CD1c-positive myeloid dendritic cell (primary cell): ENCODE measurements around the gene GAB1.
"Not testable (repeated sequence)": the region's sequence is repeated elsewhere in the genome, so short reads cannot be mapped to it uniquely, and the experiment has no call there.

Experiments used
- DNase-seq: peaks from one replicate; pipeline ENCODE4 v3.0.0-alpha.2; 2016; ENCODE audit errors: extremely low spot score

Gene GAB1

DNA sequence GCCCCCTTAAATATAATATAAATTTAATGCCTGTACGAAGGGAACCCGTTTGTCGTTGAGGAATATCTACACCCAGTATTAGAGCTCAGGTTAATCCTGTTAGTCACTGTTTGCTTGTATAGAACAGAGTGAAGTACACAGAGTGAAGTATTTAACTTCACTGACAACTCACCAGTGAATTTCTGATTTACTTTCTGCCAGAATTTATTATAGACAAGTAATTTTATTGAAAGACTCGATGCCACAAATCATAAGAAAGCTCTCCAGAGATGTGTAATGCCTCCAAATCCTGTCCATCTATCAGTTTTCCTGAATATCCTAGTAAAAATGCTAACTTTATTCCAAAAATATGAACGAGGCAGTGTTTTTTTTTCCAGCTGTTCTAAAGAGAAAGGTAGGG lies 1.6 kb downstream of the GAB1 start:
- no peak for DNase-seq

DNA sequence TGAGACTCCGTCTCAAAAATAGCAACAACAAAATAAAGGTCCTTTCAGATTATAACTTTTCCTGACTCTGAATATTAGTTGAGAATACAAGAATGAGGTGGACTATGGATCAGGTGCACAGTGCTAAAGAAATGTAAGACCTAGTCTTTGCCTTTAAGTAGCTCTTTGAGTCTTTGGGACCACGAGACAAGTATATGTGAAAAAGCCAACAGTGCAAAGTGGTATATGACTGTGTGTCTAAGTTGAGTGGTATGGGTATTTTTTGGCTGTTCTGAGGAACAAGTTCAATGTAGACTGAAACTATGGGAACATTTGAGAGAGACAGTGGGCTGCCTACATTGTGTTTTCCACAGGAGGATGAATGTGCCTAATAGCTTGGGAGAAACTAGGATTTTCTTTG lies 2.8 kb downstream of the GAB1 start:
- no peak for DNase-seq

DNA sequence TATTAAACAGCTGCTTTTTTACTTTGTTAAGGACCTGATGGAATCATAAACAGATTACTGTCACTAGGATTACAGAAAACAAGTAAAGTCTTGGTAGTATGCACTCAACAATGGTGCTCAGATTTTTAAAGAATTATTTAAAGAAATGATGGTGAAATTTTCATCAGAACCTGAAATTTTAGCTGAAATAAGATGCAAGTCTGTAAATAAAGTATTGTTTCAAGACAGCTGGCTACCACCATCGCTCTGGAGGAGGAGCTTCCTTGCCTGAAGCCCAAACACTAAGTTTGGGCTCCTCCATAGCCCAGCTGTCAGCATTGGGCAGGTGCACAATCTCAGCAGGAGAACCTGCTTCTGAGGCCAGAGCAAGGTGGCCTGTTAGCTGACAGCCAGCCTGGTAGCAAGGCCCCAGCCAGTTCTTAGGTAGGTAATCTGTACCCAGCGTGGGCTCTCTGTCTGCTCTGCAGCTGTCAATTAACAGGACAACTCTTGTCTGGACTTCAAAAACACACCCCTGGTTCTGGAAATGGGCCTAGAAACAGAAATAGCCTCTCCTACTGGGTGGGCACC lies 4.6 kb downstream of the GAB1 start:
- no peak for DNase-seq

DNA sequence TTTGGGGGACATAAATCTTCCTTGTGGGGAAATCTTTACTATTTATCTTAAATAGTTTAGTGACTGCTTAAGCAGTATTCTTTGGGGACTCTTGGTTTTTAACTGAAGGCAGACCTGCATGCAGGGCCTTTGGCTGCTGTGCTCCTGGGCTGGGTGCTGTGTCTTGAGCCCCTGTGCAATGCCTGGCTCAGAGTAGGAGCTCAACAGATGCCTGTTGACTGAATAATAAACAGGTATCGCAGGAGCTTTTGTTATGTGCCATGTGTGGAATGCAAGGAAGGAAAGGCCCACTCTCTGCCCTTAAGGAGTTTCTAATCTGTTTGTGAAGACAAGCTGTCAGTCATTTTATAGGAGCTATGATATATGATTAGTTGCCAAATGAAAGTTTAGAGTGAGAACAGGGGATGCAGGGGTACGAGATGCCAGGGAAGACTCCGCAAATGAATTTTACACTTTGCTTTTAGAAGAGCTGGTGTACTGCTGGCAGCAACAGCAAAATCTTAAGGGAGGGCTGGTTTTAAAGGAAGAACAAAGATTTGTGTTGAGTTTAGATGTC lies 6.7 kb downstream of the GAB1 start:
- DNase-seq: no peak

DNA sequence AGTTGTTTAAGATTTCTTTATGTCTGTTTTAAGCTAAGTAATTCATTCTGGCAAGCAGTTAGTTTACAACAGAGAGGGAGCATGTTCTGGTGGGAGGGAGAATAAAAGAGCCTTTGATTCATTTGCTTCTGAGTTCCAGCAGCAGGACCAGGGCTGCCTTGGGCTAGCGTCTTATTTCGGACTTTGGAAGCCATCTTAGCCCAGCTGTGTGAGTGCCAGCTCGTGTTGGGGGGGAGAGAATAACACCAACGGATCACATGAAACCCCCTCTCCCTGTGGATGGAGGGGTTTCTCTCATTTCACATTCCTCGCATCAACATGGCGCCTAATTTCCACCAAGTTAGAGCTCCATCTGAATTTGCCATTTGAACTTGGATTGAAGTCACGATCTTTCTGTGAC lies 7.4 kb downstream of the GAB1 start:
- no peak for DNase-seq

DNA sequence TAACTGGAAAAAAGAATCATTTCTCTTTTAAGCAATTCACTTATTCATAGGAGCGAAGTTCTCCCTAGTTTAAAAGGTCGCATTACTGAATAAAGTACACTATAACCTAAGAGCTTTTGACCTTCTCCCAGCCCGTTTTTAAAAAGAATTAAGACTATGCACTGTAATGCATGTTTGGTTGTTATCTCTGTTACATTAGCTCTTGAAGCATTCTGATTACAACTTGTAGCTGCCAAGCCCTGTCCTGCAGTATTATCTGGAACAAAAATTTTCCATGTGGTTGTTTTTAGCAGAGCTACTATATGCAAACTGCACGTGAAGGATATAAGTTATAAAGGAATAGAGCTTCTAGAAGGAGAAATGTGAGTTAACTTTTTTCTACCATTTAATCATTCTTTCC lies 8.1 kb downstream of the GAB1 start:
- DNase-seq: no peak

DNA sequence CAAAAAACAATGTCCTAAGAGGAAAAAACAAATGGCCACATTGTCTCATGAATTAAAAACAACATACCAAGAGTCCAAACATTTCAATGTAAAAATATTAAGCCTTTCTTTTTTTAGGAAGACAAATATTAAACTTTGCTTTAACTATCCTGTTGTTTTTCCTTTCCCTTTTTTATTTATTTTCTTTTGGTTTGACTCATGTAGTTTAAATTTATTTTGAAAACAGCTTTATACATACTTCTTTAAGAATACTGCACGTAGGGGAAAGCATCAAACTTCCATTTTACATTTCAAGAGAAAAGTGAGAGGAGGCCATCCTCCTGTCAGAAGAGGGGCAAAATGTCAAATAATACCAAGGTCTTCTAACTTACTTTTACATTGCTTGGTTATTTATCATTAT lies 8.7 kb downstream of the GAB1 start:
- no peak for DNase-seq

DNA sequence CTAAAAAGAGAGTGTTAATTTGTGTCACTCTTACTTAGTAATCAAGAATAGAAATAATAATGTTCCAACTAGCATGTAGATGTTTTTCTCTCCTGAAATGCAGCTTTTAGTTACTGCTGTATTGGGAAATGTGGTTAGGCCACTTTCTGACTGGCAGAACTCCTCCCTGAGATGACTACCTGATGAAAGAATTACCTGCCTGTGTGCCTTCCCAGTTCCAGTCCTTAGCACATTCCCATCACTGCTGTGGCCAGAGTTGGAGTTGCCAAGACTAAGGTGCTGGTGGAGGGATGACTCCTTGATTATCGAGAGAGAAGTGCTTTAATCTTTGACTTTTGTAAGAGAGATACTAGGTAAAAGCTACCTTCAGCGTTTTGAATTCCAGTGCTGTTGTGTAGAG lies 9.5 kb downstream of the GAB1 start:
- DNase-seq: no peak

DNA sequence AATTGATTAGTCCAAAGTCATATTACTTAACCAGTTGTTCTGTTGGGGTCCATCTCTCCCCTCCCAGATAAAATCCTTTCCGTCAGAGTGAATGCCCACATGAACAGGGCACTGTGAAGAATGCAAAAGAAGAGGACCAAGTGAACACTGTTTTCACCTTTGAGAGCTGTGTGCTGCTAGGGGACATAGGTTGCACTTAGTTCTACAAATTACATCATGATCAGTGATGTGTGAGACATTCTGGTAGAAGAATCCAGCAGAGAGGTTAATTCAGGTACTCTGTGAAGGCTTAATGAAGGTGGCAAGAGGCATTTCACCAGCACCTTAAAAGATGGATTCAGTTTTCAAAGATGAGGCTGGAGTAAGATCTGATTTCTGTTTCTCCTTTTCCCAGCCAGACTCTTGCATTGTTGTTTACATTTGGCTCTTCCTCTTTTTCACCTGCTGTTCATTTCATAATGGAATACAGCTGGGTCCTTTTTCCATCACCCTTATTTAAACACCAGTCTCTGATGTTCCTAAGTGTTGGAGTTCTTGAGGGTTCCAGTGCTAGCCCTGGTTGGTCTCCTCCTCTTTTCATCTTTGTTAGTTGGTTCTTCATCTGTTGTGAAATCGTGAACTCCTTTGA lies 10.9 kb downstream of the GAB1 start:
- DNase-seq: no peak

DNA sequence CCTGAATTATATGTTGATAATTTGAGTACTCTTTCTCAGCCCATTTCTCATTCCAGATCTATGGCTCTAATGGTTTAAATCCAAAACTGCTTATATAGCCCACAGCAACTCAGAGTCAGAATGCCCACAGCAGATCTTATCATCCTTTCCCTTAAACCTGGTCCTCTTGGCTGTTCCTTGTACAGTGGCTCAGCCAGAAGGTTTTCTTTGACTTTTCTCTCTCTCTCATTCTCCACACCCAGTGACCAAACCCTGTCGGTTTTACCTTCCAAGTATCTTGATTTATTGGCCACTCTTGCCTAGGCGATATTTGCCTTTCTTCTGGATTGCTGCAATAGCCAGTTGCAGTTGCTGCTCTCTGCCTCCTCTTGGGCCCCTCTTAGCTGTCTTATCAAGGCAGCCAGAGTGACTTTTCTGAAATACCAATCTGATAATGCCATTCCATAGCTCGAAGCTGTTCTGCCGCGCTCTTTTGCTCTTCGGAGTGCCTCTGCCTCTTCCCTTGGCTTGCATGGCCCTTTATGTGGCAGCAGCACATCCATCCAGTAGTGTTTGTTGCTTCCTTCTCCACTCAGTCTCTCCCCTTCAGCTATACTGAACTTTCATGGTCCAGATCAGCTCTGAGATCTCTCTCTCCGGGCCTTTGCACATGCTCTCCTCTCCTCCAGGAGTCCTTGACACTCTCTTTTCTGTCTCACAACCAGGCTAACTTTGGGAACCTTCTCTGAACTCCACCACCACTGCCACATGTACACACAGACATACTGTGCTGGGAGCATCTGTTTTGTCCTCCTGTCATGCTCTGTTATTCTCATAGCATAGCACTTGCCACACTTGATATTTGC lies 11.8 kb downstream of the GAB1 start:
- no peak for DNase-seq

DNA sequence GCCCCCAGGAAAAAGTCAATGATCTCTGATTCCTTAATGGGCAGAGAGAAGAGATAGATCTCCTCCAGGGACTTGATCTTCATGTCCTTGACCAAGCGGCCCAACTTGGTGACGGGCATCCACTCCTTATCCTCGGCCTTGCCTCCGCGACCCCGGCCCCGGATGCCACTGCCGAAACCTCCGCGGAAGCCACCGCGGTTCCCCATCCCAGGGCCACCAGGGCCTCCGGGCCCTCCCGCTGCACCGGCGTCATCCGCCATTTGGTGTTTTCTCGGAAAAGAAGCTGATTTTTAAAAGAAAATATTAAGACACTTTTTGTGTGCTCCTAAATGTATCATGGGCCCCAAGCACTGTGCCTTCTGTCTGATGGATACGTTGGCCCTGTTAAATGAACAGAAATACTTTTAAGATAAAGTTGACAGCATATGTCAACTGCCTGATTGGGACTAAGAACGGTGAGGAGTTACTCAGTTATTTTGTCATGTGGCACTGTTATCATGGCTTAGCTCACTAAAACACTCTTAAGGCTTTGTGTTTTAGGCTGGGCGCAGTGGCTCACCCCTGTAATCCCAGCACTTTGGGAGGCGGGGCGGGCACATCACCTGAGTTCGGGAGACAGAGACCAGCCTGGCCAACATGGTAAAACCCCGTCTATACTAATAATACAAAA lies 13.3 kb downstream of the GAB1 start:
- not testable (repeated sequence) for DNase-seq

DNA sequence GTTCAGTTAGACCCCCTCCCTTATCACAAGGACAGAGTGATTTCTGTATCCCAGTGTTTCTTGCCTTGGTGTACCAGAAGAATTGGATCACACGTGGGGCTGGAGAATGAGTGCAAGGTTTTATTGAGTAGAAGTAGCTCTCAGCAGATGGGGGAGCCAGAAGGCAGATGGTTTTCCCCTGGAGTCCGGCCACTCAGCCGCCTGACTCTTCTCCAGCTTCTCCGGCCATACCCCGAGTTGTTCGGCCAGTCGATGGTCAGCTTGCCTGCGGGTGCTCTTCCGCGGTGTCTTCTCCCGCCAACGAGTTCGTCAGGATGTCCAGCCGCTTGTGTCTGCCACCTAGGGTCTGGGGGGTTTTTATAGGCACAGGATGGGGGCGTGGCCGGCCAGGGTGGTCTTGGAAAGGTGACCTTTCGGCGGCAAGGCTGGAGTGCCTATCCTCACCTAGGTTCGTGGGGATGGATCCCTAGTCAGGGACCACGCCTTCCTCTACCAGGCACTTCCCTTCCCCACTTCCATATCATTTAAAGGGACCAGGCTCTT lies 14.5 kb downstream of the GAB1 start:
- no peak for DNase-seq

DNA sequence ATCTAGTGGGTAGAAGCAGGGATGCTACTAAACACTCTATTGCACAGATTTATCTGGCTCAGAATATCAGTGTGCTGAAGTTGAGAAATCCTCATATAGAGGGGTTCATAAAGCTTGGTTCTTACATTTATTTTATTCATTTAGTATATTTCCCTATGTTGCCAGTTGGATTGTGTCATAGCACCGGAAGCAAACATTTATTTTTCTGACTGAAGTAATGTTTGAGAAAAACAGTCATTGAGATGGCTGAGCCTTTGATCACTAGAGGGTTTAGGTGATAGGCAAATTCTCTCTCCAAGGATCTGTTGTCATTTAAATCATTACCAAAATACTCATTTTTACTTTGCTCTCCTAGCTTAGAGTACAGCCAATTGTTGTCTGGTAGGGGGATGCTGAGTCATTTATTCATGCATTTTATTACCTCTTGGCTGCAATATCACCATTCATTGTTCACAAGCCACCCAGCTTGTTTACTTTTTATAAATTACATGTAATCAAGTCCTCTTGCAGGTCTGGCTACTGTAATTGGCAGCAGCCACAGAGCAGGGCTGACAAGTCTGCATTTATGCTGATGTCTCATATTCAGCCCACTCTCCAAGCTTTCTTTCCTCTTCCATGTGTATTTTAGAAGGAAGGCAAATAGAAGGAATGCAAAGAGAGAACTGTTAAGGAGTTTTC lies 15.2 kb downstream of the GAB1 start:
- no peak for DNase-seq

DNA sequence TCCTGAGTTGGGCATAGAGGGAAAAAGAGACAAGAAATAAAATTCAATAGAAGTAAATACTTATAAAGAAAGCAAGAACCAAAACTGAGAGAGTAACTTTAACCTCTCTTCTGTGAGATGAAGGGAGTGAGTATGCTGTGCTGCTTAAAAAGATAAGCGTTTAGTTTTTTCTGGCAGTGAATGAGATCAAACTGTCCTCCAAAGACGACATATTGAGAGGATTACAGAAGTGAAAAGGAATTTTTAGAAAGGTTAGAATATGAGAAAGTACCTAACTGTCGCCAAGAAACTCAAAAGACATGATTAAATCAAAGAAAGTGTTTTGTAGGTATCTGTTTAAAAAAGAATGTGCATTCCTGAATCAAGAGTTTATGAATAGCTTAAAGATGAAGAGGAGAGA lies 16.0 kb downstream of the GAB1 start:
- DNase-seq: no peak

DNA sequence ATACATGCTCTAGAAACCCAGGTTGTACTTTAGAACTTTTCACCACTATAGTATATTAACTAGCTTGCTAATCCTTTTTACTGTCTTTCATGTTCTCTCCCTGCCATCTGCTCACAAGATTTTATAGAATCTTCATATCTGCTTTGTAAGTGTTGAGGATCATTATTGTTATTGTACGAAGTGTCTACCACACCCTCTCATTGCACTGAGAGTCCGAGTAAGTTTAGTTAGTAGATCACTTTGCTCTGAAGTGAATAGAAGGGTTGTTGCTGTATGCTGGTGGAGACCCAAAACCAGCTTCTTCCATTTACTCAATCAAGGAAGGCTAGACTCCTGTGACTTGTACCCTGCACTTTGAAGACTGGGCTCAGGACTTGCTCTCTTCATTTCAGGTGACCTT lies 17.1 kb downstream of the GAB1 start:
- DNase-seq: no peak

DNA sequence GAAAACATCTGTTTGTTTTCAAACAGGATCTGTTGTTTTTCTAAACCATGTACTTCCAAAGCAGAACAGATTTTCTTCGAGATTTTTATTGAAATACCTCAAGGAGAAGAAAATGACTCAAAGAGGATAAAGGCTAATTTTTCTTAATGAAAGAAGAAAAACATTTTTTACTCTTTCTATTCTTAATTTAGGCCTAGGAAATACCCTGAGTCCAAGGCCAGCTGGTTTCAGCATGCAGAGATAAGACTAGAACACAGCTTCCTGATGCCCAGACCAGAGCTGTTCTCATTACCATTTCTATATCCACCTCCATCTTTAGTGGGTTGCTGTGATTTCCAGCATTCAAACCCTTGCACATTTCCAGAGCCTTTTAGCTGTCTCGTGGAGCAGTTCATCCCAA lies 18.3 kb downstream of the GAB1 start:
- no peak for DNase-seq

DNA sequence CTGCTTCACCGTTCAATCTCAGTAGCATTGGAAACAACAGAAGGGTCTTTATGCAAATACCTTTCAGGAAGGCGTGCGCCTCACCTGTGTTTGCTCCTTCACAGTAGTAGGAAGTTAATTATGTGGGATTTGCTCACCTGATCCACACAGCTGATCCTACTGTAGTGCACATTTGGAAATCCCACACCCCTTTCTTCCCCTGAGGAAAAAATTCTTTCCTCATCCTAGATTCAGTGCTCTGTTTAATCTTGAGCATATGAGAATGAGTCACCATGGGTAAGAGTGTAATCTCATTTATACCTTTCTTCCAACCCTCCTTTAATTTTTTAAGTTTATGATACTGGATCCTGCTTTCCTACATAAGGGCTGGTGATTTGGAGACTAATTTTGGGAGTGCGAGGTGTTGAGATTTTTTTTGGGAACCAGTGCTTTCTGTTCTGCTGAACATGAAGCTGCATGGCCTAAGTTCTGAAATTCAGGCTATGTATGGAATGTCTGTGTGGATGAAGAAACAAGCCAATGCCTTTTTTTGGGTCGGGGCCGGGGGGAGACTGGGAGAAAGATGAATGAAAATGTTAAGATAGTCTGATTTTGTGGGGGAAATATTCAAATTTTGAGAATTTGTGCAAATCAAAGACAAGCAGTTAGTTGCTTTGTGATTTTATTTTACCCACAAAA lies 19.0 kb downstream of the GAB1 start:
- no peak for DNase-seq

DNA sequence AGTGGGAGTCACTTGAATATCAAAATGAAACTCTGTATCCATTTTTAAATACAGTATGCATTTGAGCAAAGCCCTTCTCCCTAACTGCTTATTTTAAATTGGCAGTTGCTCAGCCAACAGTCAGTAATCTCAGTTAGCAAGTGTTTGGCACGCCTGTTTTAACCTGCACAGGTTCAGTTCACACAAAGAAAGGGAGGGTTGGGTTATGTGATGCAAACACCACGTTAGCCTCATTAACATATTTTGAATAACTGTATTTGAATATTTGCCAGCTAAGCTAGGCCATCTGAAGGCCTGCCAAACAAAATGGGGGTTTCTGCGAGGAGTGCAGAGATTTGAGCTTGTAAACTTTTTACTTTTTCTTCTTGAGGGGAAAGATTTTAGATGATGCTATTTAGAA lies 19.8 kb downstream of the GAB1 start:
- no peak for DNase-seq

DNA sequence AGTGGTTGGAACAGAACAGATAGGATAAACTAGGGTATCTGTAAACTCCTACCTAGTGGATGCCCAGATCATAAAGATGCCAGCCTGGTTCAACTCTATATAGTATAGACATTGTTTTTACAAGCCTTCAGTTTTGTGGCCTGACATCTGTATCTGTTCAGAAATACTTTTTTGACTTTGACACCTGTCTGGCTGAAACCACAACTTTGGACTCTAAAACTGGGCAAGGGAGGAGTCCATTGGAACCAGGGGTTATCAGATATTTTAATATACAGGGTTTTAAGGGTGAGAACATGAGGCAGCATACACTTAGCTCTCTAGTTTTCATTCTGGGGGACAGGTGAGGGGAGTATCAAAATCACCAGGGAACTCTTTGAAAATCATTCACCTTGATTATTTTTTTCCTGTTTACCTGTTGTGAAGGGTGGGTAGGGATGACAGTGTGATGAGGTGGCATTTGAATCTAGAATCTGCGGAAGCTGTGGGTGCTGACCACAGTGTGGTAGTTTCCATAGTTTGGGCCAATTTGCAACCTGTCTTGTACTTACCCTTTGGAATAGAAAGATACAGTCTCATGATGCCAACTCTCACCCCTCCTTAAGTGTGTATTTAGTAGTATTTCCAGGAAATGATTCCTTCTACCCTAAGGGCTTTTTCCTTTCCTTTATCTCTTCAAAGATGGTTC lies 20.6 kb downstream of the GAB1 start:
- DNase-seq: no peak

DNA sequence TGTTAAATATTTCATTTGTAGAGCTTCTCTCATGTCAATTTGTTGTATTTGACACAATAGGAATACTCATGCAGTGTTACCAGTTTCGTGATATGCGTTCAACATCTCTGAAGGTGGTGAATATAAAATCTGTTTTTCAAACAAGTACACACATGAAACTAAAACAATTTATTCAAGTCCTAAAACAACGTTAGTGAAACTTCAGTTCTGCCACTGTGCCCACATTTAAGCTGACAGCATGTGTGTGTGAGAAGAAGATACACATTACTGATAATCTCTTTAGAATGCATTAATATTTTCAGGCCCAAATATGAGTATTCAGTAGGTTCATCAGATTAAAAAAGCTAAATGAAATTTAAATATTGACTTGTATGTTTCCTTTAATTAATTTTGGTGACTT lies 21.7 kb downstream of the GAB1 start:
- DNase-seq: no peak
